Activated CD4-positive, alpha-beta T cell treated with anti-CD3 and anti-CD28 coated beads for 4 hours (primary cell): ENCODE results near the gene SCARB2.

Source experiments
- DNase-seq, 2 donors: peaks; one replicate each; pipeline ENCODE4 v3.0.0-alpha.2; 2020

Gene SCARB2

GRCh38 chr4:76224171-76224570 lies 10.5 kb upstream of the SCARB2 start:
- no peak for DNase-seq

- DNase-seq, result no peak
These were observed 5.9 kb upstream of the SCARB2 start for GRCh38 chr4:76219299-76220055.

DNA sequence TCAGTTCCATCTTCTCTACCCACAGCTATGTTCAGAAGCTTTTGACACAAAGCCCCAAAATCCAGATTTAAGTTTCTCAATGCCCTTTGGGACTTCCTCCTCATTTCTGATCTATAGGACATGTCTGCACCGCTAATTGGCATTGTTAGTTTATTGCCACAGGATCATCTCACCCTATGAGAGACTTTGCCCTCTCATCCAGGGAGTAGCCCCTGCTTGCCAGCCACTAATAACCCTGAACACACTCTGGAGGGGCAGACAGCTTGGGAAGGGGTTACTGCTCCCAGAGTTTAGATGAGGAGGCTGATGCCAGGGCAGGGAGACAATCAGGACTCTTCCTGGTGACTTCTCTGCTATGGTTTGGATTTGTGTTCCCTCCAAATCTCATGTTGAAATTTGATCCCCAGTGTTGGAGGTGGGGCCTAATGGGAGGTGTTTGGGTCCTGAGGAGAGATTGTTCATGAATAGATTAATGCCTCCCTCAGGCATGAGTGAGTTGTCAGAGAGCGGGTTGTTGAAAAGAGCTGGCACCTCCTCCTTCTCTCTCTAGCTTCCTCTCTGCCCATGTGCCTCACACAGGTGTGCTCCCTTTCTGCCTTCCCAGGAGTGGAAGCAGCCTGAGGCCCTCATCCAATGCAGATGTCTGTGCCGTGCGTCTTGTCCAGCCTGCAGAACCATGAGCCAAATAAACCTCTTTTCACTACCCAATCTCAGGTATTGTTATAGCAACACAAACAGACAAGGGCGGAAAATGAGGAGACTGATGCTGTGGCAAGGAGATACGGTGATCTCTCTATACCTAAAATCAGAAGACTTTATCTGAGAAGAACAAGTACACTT lies 3.6 kb upstream of the SCARB2 start:
- no peak for DNase-seq

- DNase-seq, result no peak
These were observed 2.9 kb upstream of the SCARB2 start for GRCh38 chr4:76216524-76216923.

GRCh38 chr4:76215077-76215476 lies 1.5 kb upstream of the SCARB2 start:
- no peak for DNase-seq

DNA sequence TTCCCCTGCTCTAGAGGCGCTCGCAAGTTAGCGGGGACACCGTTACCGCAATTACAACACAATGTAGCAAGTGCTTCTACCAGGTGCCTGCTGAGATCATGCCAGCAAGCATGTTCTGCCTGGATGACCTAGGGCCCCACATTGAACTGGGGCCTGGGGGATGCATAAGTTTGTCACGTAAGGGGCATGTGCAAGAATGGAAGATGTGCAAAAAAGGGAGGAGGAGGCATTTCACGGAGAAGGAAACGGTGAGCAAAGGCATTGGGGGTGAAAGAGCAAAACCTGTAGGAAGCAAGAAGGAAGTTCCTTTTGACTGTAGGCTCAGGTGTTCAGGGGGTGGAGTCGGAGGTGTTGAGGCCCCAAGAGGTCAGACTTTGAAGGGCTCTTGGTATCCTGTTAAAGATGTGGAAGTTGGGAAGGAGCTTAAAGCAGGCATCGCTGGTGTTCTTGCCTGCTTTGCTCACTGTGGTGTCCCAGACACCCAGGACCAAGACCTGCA lies 602 bp upstream of the SCARB2 start:
- peak in 1 of 2 donors; percentile 6 for DNase-seq

GRCh38 chr4:76212851-76213414 lies 691 bp downstream of the SCARB2 start:
- DNase-seq, result peak; percentile 15 to 35

GRCh38 chr4:76211769-76212708 lies 1.6 kb downstream of the SCARB2 start:
- no peak for DNase-seq

DNA sequence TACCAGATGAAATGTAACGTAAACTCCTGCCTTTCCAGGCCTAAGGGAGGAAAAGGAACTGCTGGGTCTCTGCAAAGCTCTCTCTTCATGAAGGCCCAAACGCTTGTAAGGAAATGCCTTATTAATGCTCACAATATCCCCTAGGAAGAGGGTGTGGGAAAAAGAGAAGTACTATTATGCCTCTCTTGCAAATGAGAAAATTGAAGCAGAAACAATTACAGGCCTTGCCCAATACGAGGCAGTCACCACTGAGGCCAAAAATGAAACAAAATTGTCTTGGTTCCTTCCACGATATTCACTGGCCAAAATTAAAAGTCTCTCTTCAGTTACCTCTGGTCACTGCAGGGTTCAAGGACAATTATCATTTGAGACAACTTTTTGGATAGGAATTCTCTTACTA lies 3.2 kb downstream of the SCARB2 start:
- no peak for DNase-seq

GRCh38 chr4:76209881-76210280 lies 3.7 kb downstream of the SCARB2 start:
- DNase-seq, result no peak

DNA sequence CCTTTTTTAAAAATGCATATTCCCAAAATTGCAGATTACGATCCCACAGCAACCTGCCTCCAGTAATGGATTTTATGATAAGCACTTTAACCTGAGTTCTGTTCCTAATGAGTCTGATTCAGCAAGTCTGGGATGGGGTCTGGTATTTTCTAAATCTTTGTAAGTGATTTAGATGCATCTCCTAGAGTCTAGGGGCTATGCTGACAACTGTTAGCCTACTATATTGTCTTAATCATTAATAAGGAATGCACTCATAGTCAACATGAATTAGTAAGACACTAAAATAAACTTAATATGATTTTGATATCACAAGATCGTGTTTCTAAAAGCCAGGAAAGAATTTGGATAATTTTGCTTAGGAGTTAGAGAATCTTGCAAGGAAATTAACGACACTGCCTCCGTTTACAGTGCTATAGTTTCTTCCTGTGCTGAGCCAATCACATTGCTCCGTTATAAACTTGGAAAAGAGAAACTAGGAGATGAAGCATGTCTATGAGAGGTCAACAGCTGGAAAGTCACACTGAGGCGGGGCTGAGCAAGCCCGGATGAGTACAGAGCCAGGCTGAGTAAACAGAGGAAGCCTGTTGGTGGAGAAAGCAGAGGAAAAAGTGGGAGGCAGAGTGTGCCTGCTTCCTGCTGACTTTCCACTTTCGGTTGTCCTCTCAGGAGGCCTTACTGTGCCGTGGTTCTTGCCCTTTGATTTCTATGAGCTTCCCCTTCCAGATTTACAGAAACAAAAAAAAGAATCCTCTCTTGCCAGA lies 5.4 kb downstream of the SCARB2 start:
- no peak for DNase-seq

GRCh38 chr4:76207549-76207948 lies 6.1 kb downstream of the SCARB2 start:
- DNase-seq, result no peak

DNA sequence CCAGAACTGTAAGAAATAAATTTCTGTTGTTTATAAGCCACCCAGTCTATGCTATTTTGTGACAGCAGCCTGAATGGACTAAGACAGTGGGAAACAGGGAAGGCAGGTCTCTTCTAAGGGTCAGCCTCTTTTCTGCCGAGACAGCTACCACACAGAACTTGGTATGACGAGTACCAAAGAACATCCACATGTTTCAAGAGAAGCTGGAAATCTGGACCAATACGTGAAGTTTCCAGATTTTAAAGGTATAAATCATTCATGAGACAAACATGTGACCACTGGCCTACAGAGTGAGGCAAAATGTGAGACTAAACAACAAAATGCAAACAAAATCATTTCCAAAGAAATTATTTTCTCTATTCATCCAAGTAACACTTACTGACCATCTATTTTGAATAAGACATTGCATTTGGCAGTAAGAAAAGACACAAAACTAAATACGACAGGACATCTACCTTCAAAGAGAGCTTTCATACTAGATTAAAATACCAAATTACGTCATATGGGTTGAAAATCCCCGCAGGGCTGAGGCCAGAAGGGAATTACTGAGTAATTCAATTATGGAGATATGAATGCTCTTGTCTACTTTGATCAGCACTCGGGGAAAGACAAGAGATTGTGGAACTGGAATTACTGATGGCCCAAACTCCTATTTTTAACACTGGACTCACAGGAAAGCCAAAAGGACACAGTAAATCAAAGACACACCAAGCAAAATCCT lies 7.2 kb downstream of the SCARB2 start:
- no peak for DNase-seq

DNA sequence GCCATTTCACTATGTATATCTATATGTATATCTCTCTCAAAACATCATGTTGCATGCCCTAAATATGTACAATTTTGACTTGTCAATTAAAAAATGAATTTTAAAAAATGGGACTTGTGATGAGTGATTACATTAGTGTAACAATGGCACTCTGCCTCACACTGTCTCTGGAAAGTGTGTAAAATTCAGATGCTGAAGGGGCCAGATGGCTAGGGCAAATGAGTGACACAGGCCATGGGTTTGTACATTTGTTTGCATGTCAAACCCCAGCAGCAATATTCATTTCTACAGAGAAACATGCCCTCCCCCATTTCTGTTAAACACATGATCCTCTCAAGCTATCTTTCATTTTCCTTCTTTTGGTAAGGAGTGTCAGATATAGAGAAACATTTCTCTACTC lies 8.1 kb downstream of the SCARB2 start:
- DNase-seq, result no peak

GRCh38 chr4:76204936-76205335 lies 8.7 kb downstream of the SCARB2 start:
- no peak for DNase-seq

DNA sequence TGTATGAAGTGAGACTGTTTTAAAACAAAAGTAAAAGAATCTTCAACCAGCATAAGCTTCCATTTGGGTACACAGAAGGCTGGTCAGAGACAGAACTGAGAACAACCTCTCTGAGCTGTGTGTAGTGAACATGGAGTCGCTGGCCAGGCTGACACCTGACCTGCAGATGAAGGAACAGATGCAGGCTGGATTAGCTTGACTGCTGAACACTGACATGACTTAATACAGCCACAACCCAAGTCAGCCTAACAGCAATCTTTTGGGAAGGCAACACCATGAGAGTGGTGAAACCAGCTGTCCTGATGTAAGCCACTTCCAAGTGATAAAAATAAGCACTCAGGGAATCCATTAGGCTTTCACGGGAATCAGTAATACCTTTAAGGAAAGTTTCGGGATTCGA lies 10.1 kb downstream of the SCARB2 start:
- DNase-seq, result no peak

DNA sequence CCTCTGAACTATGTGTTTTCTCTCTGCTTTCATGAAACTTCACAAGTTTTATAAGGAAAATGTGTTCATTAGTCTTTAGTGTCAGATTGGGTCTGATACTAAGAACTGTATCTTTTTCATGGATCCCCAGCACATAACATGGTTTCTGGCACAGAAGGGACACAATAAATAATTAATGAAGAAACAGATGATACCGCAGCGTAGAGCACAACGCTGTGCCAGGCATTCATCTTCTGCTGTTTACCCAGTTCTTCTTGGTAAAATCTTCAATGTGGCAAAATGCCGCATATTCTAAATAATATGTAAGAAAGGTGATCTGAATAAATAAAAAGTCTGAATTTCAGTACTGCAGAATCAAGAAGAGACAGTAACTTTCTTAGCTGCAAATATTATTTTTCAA lies 12.3 kb downstream of the SCARB2 start:
- DNase-seq, result no peak

DNA sequence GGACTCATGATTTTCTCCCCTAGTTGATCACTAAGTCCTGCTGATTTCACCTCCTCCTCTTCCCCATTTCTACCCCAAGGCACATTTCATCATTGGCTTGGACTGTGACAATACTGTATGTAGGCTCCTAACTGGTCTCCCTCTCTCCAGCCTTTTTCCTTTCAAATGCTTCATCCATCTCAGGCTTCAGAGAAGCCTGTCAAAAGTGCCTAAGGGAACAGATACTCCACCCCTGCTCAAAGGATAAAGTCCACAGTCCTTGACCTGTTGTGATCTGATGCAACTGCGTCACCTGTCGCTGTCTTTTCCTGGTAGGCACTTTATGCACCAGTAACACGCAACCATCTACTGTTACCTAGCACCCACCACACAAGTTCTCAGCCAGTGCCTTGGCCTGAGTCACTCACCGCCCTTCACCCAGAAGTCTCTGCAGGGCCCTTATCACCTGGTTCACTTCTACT lies 12.8 kb downstream of the SCARB2 start:
- no peak for DNase-seq

DNA sequence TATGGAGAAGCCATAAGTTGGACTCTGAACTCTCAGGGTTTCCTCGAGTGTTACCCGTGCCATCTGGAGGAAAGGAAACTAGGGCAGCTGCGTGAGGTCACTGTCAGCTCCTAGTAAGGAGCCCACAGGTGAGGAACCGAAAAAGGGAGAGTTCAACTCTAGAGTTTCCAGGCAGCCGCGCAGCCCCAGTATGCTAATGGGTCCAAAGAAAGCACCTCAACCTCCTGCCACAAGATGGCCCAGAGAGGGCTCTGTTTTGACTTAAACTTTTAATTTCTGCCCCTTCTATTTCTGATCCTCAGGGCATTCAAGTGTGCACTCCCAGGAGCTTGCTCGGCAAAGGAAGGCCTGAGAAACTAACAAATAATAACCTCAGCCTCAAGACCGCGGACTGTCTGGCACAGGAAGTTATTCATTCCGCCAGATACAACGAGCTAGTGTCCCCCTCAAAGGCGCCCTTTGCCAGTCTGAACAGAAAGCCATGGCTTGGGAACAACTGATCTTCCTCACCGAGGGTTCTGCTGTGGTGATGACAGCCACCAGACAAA lies 13.9 kb downstream of the SCARB2 start:
- peak in 1 of 2 donors; percentile 8 for DNase-seq

GRCh38 chr4:76198411-76199237 lies 15.0 kb downstream of the SCARB2 start:
- peak in 1 of 2 donors; percentile 11 for DNase-seq
